ENCODE results near the gene HTN3.
"Not testable (repeated sequence)": the region's sequence is repeated elsewhere in the genome, so short reads cannot be mapped to it uniquely, and the experiment has no call there.

Gene HTN3

GRCh38 chr4:70028159-70028558 lies at the start of gene HTN3:
TSS of gene HTN3 (plus strand) at chr4:70028459. CDS start at chr4:70030741, 2,282 bp downstream.
- not testable (repeated sequence) for TF ChIP-seq CTCF (IDR thresholded peaks at IDR 0.05)

- TF ChIP-seq CTCF (IDR thresholded peaks at IDR 0.05): no peak
Observed at GRCh38 chr4:69984030-69984443, 44.2 kb upstream of the HTN3 start.

- no peak for TF ChIP-seq CTCF (IDR thresholded peaks at IDR 0.05)
Observed at GRCh38 chr4:69986663-69987062, 41.6 kb upstream of the HTN3 start.

- TF ChIP-seq CTCF (IDR thresholded peaks at IDR 0.05): no peak
Observed at GRCh38 chr4:69991016-69991415, 37.2 kb upstream of the HTN3 start.

- no peak for TF ChIP-seq CTCF (IDR thresholded peaks at IDR 0.05)
Observed at GRCh38 chr4:69994782-69995181, 33.5 kb upstream of the HTN3 start.

DNA sequence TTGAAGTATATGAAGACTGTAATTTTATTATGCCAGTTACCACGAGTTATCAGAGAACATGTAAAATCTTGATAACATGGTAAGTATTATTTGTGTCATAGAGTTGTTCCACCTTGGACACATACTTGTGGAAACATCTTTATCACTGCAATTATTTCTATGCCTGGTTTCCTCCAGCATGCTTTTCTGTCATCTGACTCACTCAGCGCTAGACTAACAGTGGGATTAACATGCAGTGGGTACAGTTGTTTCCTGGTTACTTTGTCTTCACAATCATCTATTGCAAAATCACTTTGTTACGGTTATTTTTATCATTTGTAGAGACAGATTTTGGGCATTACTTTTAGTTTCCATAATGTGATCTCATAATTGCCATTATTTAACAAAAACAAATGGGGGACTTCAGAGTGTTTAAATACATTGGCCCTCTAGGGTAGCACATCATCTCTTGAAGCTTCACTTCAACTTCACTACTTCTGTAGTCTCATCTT lies 32.7 kb upstream of the HTN3 start, which contains the start of gene STATH:
STATH (plus strand) TSS at position 441 of the 491 bp plus-strand sequence. CDS start 2,472 bp downstream, outside the sequence.
- TF ChIP-seq CTCF (IDR thresholded peaks at IDR 0.05): no peak

DNA sequence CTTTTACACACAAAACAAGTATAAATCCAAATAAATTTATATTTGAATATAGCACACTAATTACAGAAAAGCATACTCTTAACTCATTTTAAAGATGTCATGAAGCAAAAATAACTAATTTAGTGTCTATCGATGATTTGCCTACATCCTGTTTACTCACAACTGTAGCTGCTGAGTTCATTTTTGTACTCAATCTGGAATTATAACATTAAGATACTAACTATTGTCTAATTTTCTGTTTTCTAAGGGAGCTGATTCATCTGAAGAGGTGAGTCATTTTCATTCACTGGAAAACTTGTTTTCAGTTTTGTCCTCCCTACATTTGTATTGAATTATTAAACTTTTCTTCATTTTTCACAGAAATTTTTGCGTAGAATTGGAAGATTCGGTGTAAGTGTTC lies 28.8 kb upstream of the HTN3 start:
- no peak for TF ChIP-seq CTCF (IDR thresholded peaks at IDR 0.05)

DNA sequence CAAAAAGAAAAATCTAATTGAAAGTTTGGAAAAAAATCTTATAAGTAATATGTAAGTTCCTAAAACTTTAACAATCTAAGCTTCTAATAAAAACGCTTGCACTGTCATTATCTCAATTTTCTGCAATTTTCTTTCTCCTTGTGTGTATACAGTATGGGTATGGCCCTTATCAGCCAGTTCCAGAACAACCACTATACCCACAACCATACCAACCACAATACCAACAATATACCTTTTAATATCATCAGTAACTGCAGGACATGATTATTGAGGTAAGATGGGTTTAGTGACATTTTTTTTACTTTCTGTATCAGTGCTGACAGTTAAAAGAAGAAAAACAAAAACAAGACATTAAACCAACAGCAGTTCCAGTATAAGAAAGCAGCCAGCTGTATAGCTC lies 27.5 kb upstream of the HTN3 start:
- TF ChIP-seq CTCF (IDR thresholded peaks at IDR 0.05): no peak
